Measurements from ENCODE around the gene IDH3G.
"Not testable (repeated sequence)": the region's sequence is repeated elsewhere in the genome, so short reads cannot be mapped to it uniquely, and the experiment has no call there.

Gene IDH3G

GRCh38 chrX:153794018-153794896 is at the start of gene IDH3G, which contains the start of gene SSR4:
Gene IDH3G (minus strand): TSS chrX:153794375. CDS start chrX:153794326, 49 bp downstream.
Gene SSR4 (plus strand): TSS chrX:153794668. CDS start chrX:153794688, 20 bp downstream.
- DNase-seq = peak; percentile 96

- DNase-seq = no peak
These were observed 42.7 kb upstream of the IDH3G start for GRCh38 chrX:153836921-153837320.

GRCh38 chrX:153832728-153833127 is 38.6 kb upstream of the IDH3G start:
- DNase-seq = no peak

GRCh38 chrX:153831429-153832150 is 37.4 kb upstream of the IDH3G start:
- no peak for DNase-seq

- no peak for DNase-seq
These were observed 36.7 kb upstream of the IDH3G start for GRCh38 chrX:153830640-153831428.

GRCh38 chrX:153829799-153830639 is 35.8 kb upstream of the IDH3G start, which contains the start of gene PDZD4:
Gene PDZD4 (minus strand): TSS chrX:153830544. CDS start chrX:153830298, 246 bp downstream.
- DNase-seq = no peak

GRCh38 chrX:153829549-153829798 is 35.3 kb upstream of the IDH3G start:
- no peak for DNase-seq

- DNase-seq = no peak
These were observed 34.8 kb upstream of the IDH3G start for GRCh38 chrX:153828723-153829548.

GRCh38 chrX:153828308-153828707 is 34.1 kb upstream of the IDH3G start:
- no peak for DNase-seq

- DNase-seq = no peak
These were observed 33.7 kb upstream of the IDH3G start for GRCh38 chrX:153827903-153828302.

GRCh38 chrX:153827016-153827415 is 32.8 kb upstream of the IDH3G start:
- no peak for DNase-seq

- no peak for DNase-seq
These were observed 30.9 kb upstream of the IDH3G start for GRCh38 chrX:153825042-153825441.

- no peak for DNase-seq
These were observed 30.2 kb upstream of the IDH3G start for GRCh38 chrX:153824348-153824747.

GRCh38 chrX:153821066-153821465 is 26.9 kb upstream of the IDH3G start:
- DNase-seq = no peak

- DNase-seq = no peak
These were observed 26.4 kb upstream of the IDH3G start for GRCh38 chrX:153820601-153821000.

GRCh38 chrX:153819384-153820040 is 25.3 kb upstream of the IDH3G start:
- DNase-seq = no peak

- no peak for DNase-seq
These were observed 24.6 kb upstream of the IDH3G start for GRCh38 chrX:153818571-153819383.

- DNase-seq = not testable (repeated sequence)
These were observed 23.9 kb upstream of the IDH3G start for GRCh38 chrX:153818064-153818463.

GRCh38 chrX:153816831-153817690 is 22.9 kb upstream of the IDH3G start:
- no peak for DNase-seq
